Esophagus muscularis mucosa (tissue), 4 donors: ENCODE measurements around the gene PCSK6. TPM values are rescaled to one million over a fixed set of nuclear protein-coding genes. Genes with fewer than 3 reads are reported as not detected.

Experiments used
- DNase-seq: peaks from one replicate; pipeline ENCODE4 v3.0.0-alpha.2; 2017; ENCODE audit errors: extremely low spot score
- H3K27ac ChIP-seq, 4 donors: fragments of 200-600 bp; sonication (generic); replicated peaks in 1 of 4; 1 replicate in 3 of 4; 2 replicates in 1 of 4; pipeline ENCODE4 v1.5.1; 2016 to 2019; ENCODE audit warnings: mild to moderate bottlenecking in 1 of 4
- H3K27me3 ChIP-seq, 4 donors: fragments of 200-600 bp; sonication (generic); one replicate each; pipeline versions ENCODE4 v1.5.1 to v1.6.0; 2016 to 2019
- H3K36me3 ChIP-seq, 4 donors: fragments of 200-600 bp; sonication (generic); one replicate each; pipeline ENCODE4 v1.5.1; 2016 to 2019
- H3K4me1 ChIP-seq, 4 donors: fragments of 200-600 bp; sonication (generic); one replicate each; pipeline ENCODE4 v1.5.1; 2016 to 2019
- H3K4me3 ChIP-seq, 4 donors: fragments of 200-600 bp; sonication (generic); 1 replicate in 2 of 4; 2 replicates in 2 of 4; pipeline ENCODE4 v1.5.1; 2016 to 2019; ENCODE audit warnings: mild to moderate bottlenecking in 4 of 4, moderate library complexity in 1 of 4
- H3K9me3 ChIP-seq, 4 donors: fragments of 200-600 bp; sonication (generic); 1 replicate in 3 of 4; 2 replicates in 1 of 4; pipeline ENCODE4 v1.5.1; 2016 to 2019
- CTCF ChIP-seq, 3 experiments: fragments of 200-600 bp in 2 of 3; fragments of 450-650 bp in 1 of 3; sonication (generic) in 2 of 3; IDR thresholded peaks; one replicate each; pipeline ENCODE4 v1.5.1; 2017 to 2019; ENCODE audit warnings: antibody characterized with exemption in 3 of 3, mild to moderate bottlenecking in 2 of 3, moderate library complexity in 1 of 3
- EP300 ChIP-seq: sonication (generic); formaldehyde crosslinking; IDR thresholded peaks from one replicate; pipeline ENCODE4 v1.6.1; 2017; ENCODE audit warnings: antibody characterized with exemption
- POLR2A ChIP-seq: fragments of 450-650 bp; IDR thresholded peaks from one replicate; pipeline ENCODE4 v1.6.1; 2017; ENCODE audit warnings: antibody characterized with exemption, moderate library complexity, mild to moderate bottlenecking, low read depth
- POLR2AphosphoS5 ChIP-seq, 2 donors: sonication (generic); formaldehyde crosslinking; IDR thresholded peaks; one replicate each; pipeline ENCODE4 v1.6.1; 2017; ENCODE audit warnings: antibody characterized with exemption in 2 of 2
- WGBS: methylation state at CpG from one replicate; pipeline ENCODE4 v1.1.5; 2018; 5-methylcytosine and 5-hydroxymethylcytosine counted together
- intact Hi-C: fragments of 100-400 bp; cut with DNase I; formaldehyde crosslinking; loops from one replicate; pipeline ENCODE4 v1.15.1; 2023
- total RNA-seq, 4 donors: library from RNA; depleted of rRNA; stranded (reverse); fragments of >200 nt; gene quantifications; one replicate each; pipeline versions ENCODE4 v1.1.0 to v1.2.1, GENCODE V29; 2016

PCSK6 gene
- total RNA-seq, 4 donors from 2014 or later, result 13.6 to 24.1 (median 15.3) TPM

GRCh38 chr15:101354891-101355623, 134.4 kb downstream of the PCSK6 start:
- Histone ChIP-seq H3K27me3 (no peaks in the 10 kb centered on the region), H3K4me3 (no peak overlapping the region), H3K27ac (no peak overlapping the region), H3K9me3 (no peaks in the 10 kb centered on the region), H3K4me1 (peaks cover 0 to 13% (median 0%) of the 10 kb centered on the region in 4 donors), H3K36me3 (peaks cover 0 to 6% (median 0%) of the 10 kb centered on the region in 4 donors)
- TF ChIP-seq POLR2A (no peak), POLR2AphosphoS5 (IDR thresholded peaks at IDR 0.05) (no peak), CTCF (IDR thresholded peaks at IDR 0.05) (no peak)
- intact Hi-C loops, result no loop called here
- DNase-seq, result no peak
- whole genome bisulfite sequencing, result 86% methylated on average over 5 of the region's 5 CpGs

GRCh38 chr15:101353240-101353639, 136.3 kb downstream of the PCSK6 start:
- peaks cover 0 to 7% (median 0%) of the 10 kb centered on the region in 4 donors for H3K4me1 ChIP-seq
- TF ChIP-seq EP300 (no peak), CTCF (IDR thresholded peaks at IDR 0.05) (no peak), POLR2A (no peak), POLR2AphosphoS5 (IDR thresholded peaks at IDR 0.05) (no peak)
- H3K27ac ChIP-seq, result no peak overlapping the region
- H3K4me3 ChIP-seq, result no peak overlapping the region
- peaks cover 0 to 6% (median 0%) of the 10 kb centered on the region in 4 donors for H3K36me3 ChIP-seq
- 59% methylated on average over 6 of the region's 7 CpGs for WGBS
- intact Hi-C loops, result no loop called here
- no peaks in the 10 kb centered on the region for H3K9me3 ChIP-seq
- DNase-seq, result no peak
- no peaks in the 10 kb centered on the region for H3K27me3 ChIP-seq

GRCh38 chr15:101351736-101352135, 137.8 kb downstream of the PCSK6 start:
- Histone ChIP-seq H3K27ac (no peak overlapping the region), H3K4me3 (no peak overlapping the region), H3K4me1 (no peaks in the 10 kb centered on the region), H3K9me3 (no peaks in the 10 kb centered on the region), H3K27me3 (peaks cover 0 to 7% (median 0%) of the 10 kb centered on the region in 4 donors), H3K36me3 (peaks cover 0 to 6% (median 0%) of the 10 kb centered on the region in 4 donors)
- no peak for DNase-seq
- intact Hi-C loops, result no loop called here
- no peak for TF ChIP-seq POLR2AphosphoS5 (IDR thresholded peaks at IDR 0.05)
- no peak for TF ChIP-seq CTCF (IDR thresholded peaks at IDR 0.05)
- TF ChIP-seq POLR2A, result no peak
- TF ChIP-seq EP300, result no peak
- WGBS, result 79% methylated on average over 2 of the region's 2 CpGs

- Histone ChIP-seq H3K9me3 (no peaks in the 10 kb centered on the region), H3K27ac (no peak overlapping the region), H3K4me1 (no peaks in the 10 kb centered on the region), H3K4me3 (no peak overlapping the region), H3K27me3 (peaks cover 0 to 7% (median 0%) of the 10 kb centered on the region in 4 donors), H3K36me3 (no peaks in the 10 kb centered on the region)
- TF ChIP-seq POLR2AphosphoS5 (IDR thresholded peaks at IDR 0.05) (no peak), POLR2A (no peak), EP300 (no peak), CTCF (IDR thresholded peaks at IDR 0.05) (no peak)
- 77% methylated on average over 14 of the region's 14 CpGs for WGBS
- intact Hi-C loops, result no loop called here
- no peak for DNase-seq
Observed at GRCh38 chr15:101349047-101349951, 140.2 kb downstream of the PCSK6 start.
